HG02981 (cell line): ENCODE measurements around the gene PHLDA1.
A peak's percentile ranks its signal among the peaks of the same experiment; 100 is the strongest.

Experiments used
- ATAC-seq: cut with Tn5 transposase; IDR thresholded peaks from one replicate; pipeline ENCODE4 v1.9.1; 2021; ENCODE audit warnings: mild to moderate bottlenecking, moderate library complexity; ENCODE audit not compliant: unreplicated experiment

The PHLDA1 gene

DNA sequence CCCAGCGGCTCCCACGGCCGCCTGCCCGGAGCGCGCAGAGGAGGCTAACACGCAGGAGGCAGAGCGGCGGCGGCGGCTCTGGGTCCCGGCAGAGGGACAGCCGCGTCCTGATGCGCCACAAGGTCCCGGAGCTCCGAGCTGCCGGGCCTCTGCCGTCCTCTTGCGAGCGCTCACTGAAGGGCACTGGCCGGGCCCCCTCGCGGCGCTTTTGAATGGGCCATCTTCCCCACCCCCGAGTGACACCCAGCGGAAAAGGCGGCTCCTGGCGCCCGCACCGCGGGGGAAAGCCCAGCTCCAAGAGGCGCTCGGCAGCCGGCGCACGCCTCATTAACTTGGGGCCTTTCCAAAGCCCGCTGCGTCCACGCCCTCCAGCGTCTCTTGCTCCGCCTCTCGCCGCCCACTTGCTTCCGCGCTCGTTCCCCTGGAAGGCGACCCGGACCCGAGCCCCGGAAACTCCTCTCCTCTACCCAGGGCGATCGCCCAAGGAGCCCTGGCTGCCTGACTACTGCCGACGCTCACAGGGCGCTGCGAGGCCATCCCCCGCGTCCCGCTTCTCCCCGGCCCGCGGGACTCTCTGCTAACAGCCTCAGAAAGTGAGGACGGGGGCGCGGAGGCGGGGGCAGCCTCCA is at the start of gene PHLDA1:
TSS of gene PHLDA1 (minus strand) at position 363 of the 629 bp plus-strand sequence.
- peak; percentile 74 for ATAC-seq

DNA sequence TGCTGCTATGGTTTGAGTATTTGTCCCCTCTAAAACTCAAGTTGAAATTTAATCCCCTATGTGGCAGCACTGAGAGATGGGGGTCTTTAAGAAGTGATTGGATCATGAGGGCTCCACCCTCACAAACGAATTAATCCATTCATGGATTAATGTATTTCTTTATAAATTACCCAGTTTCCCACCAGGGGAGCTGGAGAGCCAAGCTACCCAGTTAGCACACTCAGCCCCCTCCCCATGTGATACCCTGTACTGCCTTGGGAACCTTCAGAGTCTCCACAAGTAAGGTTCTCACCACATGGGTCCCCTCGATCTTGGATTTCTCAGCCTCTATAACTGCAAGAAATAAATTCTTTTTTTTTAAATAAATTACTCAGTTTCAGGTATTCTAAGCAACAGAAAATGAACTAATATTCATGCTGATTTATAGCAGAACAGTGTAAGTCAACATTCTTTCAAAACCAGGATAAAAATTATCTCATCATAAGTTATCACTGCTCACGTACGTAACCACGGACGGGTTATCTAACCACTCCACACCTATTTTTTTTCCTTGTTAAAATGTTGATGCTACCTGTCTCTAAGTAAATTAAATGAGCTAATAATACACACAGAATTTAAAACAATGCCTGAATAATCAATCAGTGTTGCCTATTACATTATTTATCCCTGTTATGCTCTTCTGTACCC is 49.3 kb upstream of the PHLDA1 start:
- ATAC-seq, result no peak

DNA sequence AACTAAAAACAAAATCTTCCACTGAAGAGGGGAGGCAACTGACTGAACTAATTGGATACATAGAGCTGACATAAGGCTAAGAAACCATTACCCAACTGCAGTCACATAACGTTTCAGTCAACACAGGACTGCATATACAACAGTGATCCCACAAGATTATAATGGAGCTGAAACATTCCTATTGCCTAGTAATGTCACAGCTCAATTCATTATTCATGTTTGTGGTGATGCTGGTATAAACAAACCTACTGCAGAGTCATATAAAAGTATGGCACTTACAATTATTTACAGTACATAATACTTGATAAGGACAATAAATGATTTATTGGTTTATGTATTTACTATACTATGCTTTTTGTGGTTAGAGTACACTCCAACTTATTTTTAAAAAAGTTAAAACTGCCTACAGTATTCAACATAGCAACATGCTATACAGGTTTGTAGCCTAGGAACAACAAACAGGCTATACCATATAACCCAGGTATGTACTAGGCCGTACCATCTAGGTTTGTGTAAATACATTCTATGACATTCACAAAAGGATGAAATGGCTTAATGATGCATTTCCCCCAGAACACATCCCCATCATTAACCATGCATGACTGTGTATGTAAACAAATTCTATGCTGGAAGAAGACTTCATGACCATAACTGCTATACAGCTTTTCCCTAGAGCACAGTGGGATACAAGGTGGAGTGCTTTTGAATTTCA is 48.6 kb upstream of the PHLDA1 start:
- ATAC-seq, result no peak

DNA sequence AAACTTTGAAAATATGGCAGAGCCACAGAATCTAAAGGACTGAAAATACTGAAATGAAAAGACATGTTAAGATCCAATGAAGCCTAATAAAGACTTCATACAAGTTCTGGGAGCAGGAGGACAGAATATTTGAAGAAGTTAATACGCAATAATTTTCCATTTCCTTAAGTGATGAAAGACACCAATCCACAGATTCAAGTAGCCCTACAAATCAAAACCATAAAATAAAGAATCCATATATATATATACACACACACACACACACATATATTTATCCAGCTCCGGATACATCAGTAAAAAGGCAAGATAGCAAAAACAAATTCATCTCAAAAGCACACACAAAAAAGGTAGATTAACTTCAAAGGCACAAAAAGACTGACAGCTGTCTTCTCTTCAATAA is 47.2 kb upstream of the PHLDA1 start:
- no peak for ATAC-seq

DNA sequence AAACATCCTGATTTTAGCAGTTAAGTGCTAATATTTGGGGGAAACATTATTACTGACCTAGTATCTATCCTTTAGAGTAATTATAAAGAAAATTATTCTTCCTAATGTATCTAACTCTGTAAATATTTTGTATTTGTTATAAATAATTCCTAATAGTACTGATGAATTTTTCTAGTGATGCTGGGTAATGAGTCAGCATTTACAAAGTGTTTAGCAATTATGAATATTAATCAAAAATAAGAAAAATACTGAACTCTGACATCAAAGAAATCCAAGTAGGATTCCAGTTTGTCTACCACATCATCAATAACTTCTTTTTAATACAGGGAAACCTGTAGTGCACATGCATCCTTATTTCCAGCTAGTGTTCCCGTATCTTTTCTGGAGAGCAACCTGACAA is 43.9 kb upstream of the PHLDA1 start:
- ATAC-seq, result no peak

DNA sequence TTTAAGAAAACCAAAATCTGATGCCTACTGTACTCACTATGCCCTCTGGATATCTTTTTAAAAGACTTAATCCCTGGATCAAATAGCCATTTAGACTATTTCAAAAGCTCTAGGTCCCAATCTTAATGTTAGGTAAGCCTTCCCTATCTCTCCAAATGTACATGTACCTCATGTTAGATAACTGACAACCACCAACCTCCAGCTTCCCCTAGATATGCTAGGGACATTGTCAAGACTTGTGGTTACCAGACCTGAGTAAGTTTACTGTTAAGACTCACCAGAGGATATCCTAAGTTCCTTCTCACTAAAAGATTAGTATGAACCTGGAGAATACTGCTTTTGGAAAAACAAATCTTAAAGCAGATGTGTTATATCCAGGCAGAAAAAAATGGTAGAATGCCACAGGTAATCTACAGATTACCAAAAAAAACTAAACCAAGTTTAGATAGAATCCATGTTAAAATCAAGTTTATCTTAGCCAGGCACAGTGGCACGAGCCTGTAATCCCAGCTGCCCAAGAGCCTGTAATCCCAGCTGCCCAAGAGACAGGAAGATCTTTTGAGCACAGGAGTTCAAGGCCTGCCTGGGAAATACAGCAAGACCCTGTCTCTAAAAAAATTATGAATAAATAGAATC is 43.2 kb upstream of the PHLDA1 start:
- ATAC-seq, result no peak

DNA sequence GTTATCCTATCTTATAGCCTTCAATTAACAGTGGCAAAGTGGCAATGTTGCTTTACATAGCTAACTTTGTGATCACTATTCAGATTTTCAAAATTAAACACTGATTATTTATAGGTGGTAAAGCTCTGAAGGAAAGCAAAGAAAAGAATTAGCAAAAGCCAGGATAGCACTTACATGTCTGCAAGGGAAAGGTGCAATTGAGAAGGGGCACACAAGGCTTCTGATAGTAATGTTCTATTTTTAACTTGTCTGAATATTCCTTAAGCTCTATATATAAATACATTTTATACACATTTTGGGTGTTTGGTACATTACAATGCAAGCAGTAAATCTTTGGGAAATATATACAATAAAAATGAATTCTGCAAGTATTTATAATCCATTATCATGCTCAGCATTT is 42.0 kb upstream of the PHLDA1 start:
- ATAC-seq, result no peak

DNA sequence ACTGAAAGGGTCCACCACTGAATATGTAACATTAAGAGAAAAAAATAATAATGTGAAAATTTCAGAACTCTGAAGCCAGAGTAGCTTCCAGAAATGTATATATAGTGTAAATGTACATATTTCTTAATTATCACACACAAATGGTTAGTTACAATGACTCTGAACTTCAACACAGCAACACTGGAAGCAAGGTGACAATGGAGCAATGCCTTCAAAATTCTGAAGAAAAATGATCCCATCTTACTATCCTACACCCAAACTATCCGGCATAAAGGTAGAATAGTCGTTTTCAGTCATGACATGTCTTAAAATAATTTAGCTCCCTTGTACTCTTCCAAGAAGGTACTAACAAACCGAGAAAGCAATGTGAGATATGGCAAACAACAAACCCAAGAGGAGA is 41.0 kb upstream of the PHLDA1 start:
- ATAC-seq, result no peak

DNA sequence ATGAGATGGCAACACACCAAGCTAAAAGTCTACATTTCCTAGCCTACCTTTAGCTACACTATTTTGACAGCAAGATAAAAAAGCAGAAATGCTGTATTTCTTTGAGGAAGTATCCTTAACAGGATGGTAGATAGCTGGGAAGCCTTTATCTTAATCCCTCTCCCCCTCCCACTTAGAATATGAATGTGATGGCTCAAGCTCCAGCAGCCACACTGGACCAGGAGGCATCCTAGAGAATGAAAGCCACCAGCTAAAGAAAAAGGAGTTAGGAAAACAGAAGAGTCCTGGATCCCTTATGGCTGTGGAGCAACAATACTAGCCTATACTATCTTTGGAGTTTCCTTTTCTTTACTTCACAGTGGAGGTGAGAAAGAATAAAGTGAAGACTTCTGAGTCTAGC is 37.8 kb upstream of the PHLDA1 start:
- no peak for ATAC-seq

DNA sequence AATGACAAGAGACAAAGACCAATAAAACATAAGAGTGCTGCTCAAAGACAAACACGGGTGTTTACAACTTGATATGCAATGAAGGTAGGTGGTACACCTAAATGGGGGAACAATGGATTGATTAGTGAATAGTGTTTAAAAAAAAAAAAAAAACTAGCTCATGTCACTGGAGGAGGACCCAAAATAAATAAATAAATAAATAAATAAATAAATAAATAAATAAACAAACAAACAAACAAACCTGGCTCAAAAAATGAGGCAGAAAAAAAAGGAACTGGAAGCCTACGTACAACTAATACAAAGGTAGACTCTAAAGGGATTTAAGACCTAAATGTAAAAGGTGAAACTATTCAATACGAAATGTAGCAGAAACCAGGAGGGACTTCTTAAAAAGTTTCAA is 34.3 kb upstream of the PHLDA1 start:
- ATAC-seq, result no peak

DNA sequence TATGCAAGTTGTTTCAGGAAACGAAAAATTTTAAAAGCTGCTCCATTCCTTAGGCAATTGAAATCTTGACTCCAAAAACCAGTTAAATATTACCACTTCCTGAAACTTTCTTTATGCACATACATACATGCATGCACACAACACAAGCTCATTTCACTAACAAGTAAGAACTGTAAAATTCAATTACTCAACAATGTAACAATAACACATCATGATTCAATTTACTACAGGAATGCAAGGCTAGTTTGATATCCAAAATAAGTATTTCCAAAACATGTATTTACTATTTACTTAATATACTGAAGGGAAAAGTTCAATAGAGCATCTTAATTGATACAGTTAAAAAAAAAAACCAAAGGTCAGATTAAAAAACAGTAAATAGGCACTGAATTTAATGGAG is 33.3 kb upstream of the PHLDA1 start:
- no peak for ATAC-seq

DNA sequence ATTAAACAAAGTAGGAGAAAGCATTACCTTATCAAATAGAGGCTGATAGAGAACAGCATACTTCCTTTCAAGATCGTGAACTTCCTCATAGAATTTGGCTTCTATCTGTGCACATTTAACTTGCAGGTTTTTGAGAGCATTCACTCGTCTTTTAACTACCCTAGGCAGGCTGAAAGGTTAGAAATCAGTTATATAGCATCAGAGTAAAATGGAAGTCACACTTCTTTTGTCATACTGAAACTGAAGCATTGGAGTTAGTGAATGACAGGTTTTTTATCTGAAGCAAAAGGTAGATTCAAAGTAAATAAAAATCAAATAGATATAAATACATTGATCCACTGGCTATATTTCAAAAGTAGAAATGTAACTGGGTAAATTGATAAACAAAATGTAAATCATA is 28.5 kb upstream of the PHLDA1 start:
- ATAC-seq, result no peak

DNA sequence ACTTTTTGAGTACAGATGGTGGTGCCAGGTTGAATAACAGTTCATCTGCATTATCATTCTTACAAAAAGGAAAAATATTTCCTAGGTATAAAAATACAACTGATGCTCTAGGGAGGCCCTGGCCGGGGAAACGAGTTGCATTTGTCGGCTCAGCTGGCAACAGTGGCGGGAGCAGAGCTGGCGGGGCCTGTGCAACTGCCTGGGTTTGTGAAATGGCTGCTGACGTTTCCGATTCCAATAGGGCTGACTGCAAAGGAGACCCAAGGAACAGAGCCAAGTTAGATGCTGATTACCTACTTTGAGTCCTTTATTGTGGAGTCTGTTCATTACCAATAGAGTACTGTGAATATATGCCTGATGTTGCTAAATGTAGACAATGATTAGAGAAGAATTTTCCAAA is 25.8 kb upstream of the PHLDA1 start:
- ATAC-seq, result no peak

DNA sequence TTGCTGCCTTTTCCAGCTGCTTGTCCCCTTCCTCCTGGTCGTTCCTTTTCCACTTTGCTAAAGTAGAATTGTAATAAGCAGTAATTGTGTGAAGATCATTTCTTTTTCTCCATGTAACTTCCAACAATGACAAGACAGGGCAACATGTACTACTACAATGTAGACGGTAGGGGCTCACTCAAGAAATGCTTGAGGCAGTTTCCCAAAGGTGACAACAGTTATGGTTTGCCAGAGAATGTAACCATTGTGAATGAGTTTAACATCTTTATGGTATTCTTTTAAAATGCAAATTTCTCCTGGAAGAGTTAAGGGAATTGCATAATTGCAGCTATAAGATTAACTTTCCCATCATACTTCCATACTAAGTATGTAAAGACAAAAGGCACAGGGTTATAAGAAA is 23.8 kb upstream of the PHLDA1 start:
- no peak for ATAC-seq

DNA sequence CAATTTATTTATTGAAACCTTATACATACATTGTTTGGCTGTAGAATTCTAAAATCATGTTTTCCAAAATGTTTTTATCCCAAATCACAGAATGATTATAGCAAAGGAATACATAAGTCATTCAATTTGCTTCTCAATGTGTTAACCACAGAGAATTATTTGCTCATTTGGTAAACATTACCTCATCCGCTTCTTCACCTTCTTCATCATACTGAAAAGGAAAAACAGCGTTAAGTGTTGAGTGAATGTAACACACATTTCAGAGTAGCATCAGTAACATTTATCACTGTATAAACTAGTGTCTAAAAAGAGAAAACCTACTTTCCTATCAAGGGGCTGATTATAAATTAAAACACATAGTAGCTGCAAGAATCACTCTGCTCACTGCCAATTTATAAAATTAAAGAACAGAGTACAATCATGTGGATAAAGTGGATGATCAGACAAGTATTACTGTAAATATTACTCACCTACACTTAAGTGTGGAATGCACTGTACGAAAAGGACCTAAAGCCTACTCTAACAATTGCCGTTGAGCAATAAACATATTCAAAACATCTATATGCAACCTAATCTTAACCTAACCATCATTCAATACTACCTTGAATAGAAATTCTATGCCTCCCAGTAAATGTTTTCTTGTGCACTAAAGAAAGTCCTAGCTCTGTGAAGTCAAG is 18.1 kb upstream of the PHLDA1 start:
- ATAC-seq, result no peak

DNA sequence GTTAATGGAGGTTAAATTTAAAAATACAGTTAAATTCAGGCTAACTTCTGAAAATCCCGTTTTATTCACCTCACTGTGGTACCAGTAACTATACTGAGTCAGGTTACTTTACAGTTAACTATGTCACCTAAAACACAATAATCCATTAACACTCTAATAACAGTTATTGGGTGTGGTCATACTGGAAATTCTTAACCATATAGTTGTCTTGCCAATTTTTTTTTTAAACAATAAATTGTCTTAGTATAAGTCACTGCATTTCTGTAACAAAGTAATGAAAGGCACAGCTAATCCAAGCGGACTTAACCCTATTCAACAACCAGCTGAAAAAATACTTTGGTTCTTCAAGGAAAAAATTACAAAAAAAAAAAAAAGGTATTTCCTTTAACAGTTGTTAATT is 16.2 kb upstream of the PHLDA1 start:
- ATAC-seq, result no peak

DNA sequence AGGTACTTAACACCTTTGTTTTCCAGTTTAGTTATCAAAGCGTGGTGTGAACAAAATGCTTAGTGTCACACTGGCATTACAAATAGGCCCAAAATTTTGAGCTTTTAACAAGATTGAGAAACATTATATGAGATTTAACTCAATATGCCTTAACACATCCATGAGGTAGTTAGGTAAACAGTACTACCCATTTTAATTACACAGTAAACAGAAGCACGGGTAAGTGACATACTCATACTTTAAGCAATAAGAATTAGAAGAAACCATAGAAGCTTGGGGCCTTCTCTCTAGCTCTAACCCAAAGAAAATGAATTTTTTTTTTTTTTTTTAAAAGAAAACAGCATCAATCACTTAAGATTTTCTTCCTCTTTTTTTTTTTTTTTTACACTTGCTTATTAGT is 15.5 kb upstream of the PHLDA1 start:
- no peak for ATAC-seq

DNA sequence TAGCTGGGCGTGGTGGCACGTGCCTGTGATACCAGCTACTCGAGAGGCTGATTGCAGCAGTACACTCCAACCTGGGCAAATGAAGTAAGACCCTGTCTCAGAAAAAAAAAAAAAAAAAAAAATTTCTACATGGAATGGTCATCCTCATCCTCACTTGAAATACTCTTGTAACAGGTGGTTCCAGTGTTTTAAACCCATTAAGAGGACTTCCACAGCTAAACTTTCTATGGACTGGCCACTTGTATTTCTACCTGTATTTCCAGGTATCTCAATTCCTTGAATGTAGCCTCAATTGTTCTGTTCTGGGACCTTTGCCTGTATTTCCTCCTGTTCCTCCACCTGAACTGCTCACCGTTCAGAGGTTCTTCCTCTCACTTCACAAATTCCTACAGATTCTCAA is 11.8 kb upstream of the PHLDA1 start:
- no peak for ATAC-seq

DNA sequence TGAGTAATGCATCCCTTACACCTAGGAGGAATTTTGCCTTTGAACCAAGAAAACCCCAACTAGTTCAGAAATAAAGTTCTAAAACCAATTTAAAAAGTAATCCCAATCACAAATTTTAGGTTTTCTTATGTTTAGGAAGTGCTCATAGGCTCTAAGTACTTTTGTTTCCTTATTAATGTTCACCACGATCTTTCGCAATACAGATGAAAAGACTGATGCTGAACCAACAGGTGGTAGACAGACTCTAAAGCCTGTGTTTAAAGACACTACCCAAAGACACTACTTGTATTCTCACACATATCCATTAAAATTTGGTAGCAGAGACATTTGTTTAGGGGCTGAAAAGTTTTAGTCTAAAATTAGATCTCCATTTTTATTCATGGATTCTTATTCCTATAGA is 10.6 kb upstream of the PHLDA1 start:
- ATAC-seq, result no peak

DNA sequence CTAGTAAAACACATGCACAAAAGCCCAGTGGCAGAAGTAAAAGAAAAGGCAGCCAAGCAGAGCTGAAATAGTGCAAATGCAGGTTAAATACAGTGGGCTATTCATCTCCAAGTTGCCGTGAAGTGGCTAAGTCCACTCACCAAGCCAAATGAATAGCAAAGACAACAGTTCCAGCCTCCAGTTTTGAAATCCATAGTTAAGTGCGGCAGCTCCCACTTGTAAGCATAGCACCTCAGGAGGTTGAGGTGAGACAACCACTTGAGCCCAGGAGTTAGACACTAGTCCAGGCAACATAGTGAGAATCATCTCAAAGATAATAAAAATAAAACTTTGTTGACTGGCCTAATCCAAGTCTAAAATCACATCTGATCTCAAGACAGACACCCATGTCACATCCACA is 9.8 kb upstream of the PHLDA1 start:
- ATAC-seq, result no peak

DNA sequence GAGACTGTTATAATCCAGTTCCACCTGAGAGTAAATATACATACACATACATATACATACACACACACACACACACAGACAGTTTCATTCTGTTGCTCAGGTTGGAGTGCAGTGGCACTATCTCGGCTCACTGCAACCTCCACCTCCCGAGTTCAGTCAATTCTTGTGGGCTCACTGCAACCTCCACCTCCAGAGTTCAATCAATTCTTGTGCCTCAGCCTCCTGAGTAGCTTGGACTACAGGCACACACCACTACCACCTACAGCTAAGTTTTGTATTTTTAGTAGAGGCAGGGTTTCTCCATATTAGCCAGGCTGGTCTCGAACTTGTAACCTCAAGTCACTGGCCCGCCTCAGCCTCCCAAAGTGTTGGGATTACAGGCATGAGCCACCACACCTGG is 8.9 kb upstream of the PHLDA1 start:
- no peak for ATAC-seq
